Kidney epithelial cell (primary cell): ENCODE data around the gene SETDB1. TPM values are rescaled to one million over a fixed set of nuclear protein-coding genes. Genes with fewer than 3 reads are reported as not detected.
"Not testable (repeated sequence)": the region's sequence is repeated elsewhere in the genome, so short reads cannot be mapped to it uniquely, and the experiment has no call there.

Experiments
- DNase-seq: peaks from one replicate; pipeline ENCODE4 v3.0.0-alpha.2; 2010; ENCODE audit warnings: low read depth
- H3K27me3 ChIP-seq: 2 replicates; pipeline ENCODE4 v1.6.0; 2011; ENCODE audit warnings: low read length; ENCODE audit not compliant: control insufficient read depth, insufficient read depth
- H3K36me3 ChIP-seq: 2 replicates; pipeline ENCODE4 v1.5.1; 2011; ENCODE audit warnings: low read length; ENCODE audit not compliant: control insufficient read depth, insufficient read depth
- H3K4me3 ChIP-seq: 2 replicates; pipeline ENCODE4 v1.5.1; 2011; ENCODE audit warnings: low read depth, mild to moderate bottlenecking, control low read depth, low read length
- CTCF ChIP-seq: IDR thresholded peaks from 2 replicates; pipeline ENCODE4 v1.5.1; 2011; ENCODE audit warnings: mild to moderate bottlenecking, moderate library complexity, low read length, control low read depth, inconsistent platforms; ENCODE audit not compliant: insufficient read depth, poor library complexity, severe bottlenecking
- total RNA-seq: library from RNA; depleted of rRNA; stranded (reverse); fragments of >200 nt; gene quantifications from 2 replicates; pipeline ENCODE4 v1.2.3, GENCODE V29; 2015

The SETDB1 gene
- total RNA-seq, 1 donor from 2014 or later, result 25.5 TPM

GRCh38 chr1:150890033-150890416, 36.1 kb upstream of the SETDB1 start:
- no peak overlapping the region for H3K4me3 ChIP-seq
- no peaks in the 10 kb centered on the region for H3K27me3 ChIP-seq
- no peak for TF ChIP-seq CTCF
- H3K36me3 ChIP-seq, result no peaks in the 10 kb centered on the region
- DNase-seq, result no peak

- H3K36me3 ChIP-seq, result no peaks in the 10 kb centered on the region
- H3K27me3 ChIP-seq, result no peaks in the 10 kb centered on the region
- TF ChIP-seq CTCF, result no peak
- no peak overlapping the region for H3K4me3 ChIP-seq
- no peak for DNase-seq
Measured at GRCh38 chr1:150893336-150893913, 32.7 kb upstream of the SETDB1 start.

- Histone ChIP-seq H3K27me3 (no peaks in the 10 kb centered on the region), H3K4me3 (no peak overlapping the region), H3K36me3 (no peaks in the 10 kb centered on the region)
- no peak for DNase-seq
- no peak for TF ChIP-seq CTCF
Measured at GRCh38 chr1:150895618-150896017, 30.5 kb upstream of the SETDB1 start.

DNA sequence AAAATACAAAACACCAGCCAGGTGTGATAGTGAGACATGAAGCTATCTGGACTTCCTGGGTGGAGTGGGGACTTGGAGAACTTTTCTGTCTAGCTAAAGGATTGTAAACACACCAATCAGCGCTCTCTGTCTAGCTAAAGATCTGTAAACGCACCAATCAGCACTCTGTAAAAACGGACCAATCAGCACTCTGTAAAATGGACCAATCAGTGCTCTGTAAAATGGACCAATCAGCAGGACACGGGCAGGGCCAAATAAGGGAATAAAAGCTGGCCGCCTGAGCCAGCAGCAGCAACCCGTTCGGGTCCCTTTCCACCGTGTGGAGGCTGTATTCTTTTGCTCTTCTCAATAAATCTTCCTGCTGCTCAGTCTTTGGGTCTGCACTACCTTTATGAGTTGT, 26.4 kb upstream of the SETDB1 start:
- H3K4me3 ChIP-seq, DNase-seq, H3K27me3 ChIP-seq, H3K36me3 ChIP-seq: not testable (repeated sequence)

GRCh38 chr1:150902346-150902745, 23.8 kb upstream of the SETDB1 start:
- H3K27me3 ChIP-seq, result no peaks in the 10 kb centered on the region
- no peak for TF ChIP-seq CTCF
- no peak for DNase-seq
- H3K4me3 ChIP-seq, result no peak overlapping the region
- H3K36me3 ChIP-seq, result no peaks in the 10 kb centered on the region

DNA sequence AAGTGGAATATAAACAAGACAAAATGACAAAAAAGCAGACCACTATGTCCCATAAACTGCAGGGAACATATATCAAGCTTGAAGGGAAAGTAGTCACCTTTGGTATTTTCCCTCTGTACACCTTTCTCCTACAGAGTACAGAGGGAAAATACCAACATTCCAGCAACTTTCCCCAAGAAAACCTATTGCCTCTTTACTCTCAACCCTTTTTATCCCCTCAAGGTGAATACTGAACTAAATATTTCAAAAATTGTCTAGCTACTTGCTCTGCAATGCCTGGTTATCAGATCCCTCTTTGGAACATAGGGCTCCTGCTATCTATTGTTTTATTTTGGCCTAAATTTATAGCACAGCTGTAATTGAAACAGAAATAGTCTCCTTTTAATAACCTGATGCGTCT, 23.4 kb upstream of the SETDB1 start:
- TF ChIP-seq CTCF, result no peak
- H3K4me3 ChIP-seq, result no peak overlapping the region

More for the DNA sequence above, 23.4 kb upstream of the SETDB1 start:
- no peaks in the 10 kb centered on the region for H3K36me3 ChIP-seq
- DNase-seq, result no peak
- H3K27me3 ChIP-seq, result no peaks in the 10 kb centered on the region
